ENCODE results near the gene GRIN2A. TPM values are rescaled to one million over a fixed set of nuclear protein-coding genes. Genes with fewer than 3 reads are reported as not detected.

The GRIN2A gene
- total and polyA plus RNA-seq, 5 donors, result 2.1 to 7.6 (median 4.5) TPM

GRCh38 chr16:9761870-9762269 is 420.4 kb downstream of the GRIN2A start:
- H3K4me1 ChIP-seq (ENCODE audit: control insufficient read depth, insufficient read depth, low read length), result peaks cover 2% of the 10 kb centered on the region
- ATAC-seq (no peak), DNase-seq (no peak)
- no peaks in the 10 kb centered on the region for H3K27me3 ChIP-seq (ENCODE audit: control insufficient read depth, insufficient read depth)
- intact Hi-C loops (cut with DNase I), result no loop called here
- no peak overlapping the region for H3K27ac ChIP-seq (ENCODE audit: low read length)
- no peak overlapping the region for H3K4me3 ChIP-seq (ENCODE audit: low read length)
- 85% methylated on average over 6 of the region's 6 CpGs for WGBS
- H3K9me3 ChIP-seq (ENCODE audit: control insufficient read depth, low read length), result no peaks in the 10 kb centered on the region

GRCh38 chr16:9757687-9758086 is 424.5 kb downstream of the GRIN2A start:
- Histone ChIP-seq H3K4me1 (ENCODE audit: control insufficient read depth, insufficient read depth, low read length) (no peaks in the 10 kb centered on the region), H3K4me3 (ENCODE audit: low read length) (no peak overlapping the region), H3K27ac (ENCODE audit: low read length) (no peak overlapping the region), H3K27me3 (ENCODE audit: control insufficient read depth, insufficient read depth) (no peaks in the 10 kb centered on the region), H3K9me3 (ENCODE audit: control insufficient read depth, low read length) (no peaks in the 10 kb centered on the region)
- intact Hi-C loops (cut with DNase I), result no loop called here
- DNase-seq (no peak), ATAC-seq (no peak)
- WGBS, result 64% methylated on average over 4 of the region's 4 CpGs

- WGBS, result 89% methylated on average over 4 of the region's 4 CpGs
- DNase-seq (no peak), ATAC-seq (no peak)
- no peaks in the 10 kb centered on the region for H3K27me3 ChIP-seq (ENCODE audit: control insufficient read depth, insufficient read depth)
- H3K27ac ChIP-seq (ENCODE audit: low read length), result no peak overlapping the region
- no peaks in the 10 kb centered on the region for H3K4me1 ChIP-seq (ENCODE audit: control insufficient read depth, insufficient read depth, low read length)
- no peak overlapping the region for H3K4me3 ChIP-seq (ENCODE audit: low read length)
- intact Hi-C loops (cut with DNase I), result no loop called here
- H3K9me3 ChIP-seq (ENCODE audit: control insufficient read depth, low read length), result no peaks in the 10 kb centered on the region
Measured at GRCh38 chr16:9756434-9756833, 425.8 kb downstream of the GRIN2A start.

- Histone ChIP-seq H3K9me3 (ENCODE audit: control insufficient read depth, low read length) (no peaks in the 10 kb centered on the region), H3K27ac (ENCODE audit: low read length) (no peak overlapping the region), H3K4me1 (ENCODE audit: control insufficient read depth, insufficient read depth, low read length) (no peaks in the 10 kb centered on the region), H3K27me3 (ENCODE audit: control insufficient read depth, insufficient read depth) (no peaks in the 10 kb centered on the region), H3K4me3 (ENCODE audit: low read length) (no peak overlapping the region)
- DNase-seq (no peak), ATAC-seq (peak; percentile 40 to 45)
- intact Hi-C loops (cut with DNase I), result no loop called here
- 32% methylated on average over 4 of the region's 4 CpGs for WGBS
Measured at GRCh38 chr16:9755081-9755480, 427.1 kb downstream of the GRIN2A start.

- no peak for DNase-seq
- intact Hi-C loops (cut with DNase I), result no loop called here
- no peaks in the 10 kb centered on the region for H3K27me3 ChIP-seq (ENCODE audit: control insufficient read depth, insufficient read depth)
- no peaks in the 10 kb centered on the region for H3K4me1 ChIP-seq (ENCODE audit: control insufficient read depth, insufficient read depth, low read length)
- ATAC-seq, result no peak
- no peak overlapping the region for H3K4me3 ChIP-seq (ENCODE audit: low read length)
- no peaks in the 10 kb centered on the region for H3K9me3 ChIP-seq (ENCODE audit: control insufficient read depth, low read length)
- H3K27ac ChIP-seq (ENCODE audit: low read length), result no peak overlapping the region
Measured at GRCh38 chr16:9741776-9742175, 440.5 kb downstream of the GRIN2A start.

- WGBS, result 68% methylated on average over 6 of the region's 6 CpGs
- no peaks in the 10 kb centered on the region for H3K27me3 ChIP-seq (ENCODE audit: control insufficient read depth, insufficient read depth)
- H3K4me3 ChIP-seq (ENCODE audit: low read length), result no peak overlapping the region
- no peak for ATAC-seq
- no peak overlapping the region for H3K27ac ChIP-seq (ENCODE audit: low read length)
- H3K4me1 ChIP-seq (ENCODE audit: control insufficient read depth, insufficient read depth, low read length), result no peaks in the 10 kb centered on the region
- no peaks in the 10 kb centered on the region for H3K9me3 ChIP-seq (ENCODE audit: control insufficient read depth, low read length)
- DNase-seq, result no peak
- intact Hi-C loops (cut with DNase I), result no loop called here
Measured at GRCh38 chr16:9739301-9739700, 442.9 kb downstream of the GRIN2A start.

GRCh38 chr16:9738690-9739089 is 443.5 kb downstream of the GRIN2A start:
- intact Hi-C loops (cut with DNase I), result no loop called here
- no peak for DNase-seq
- no peak for ATAC-seq
- H3K9me3 ChIP-seq (ENCODE audit: control insufficient read depth, low read length), result no peaks in the 10 kb centered on the region
- 85% methylated on average over 6 of the region's 6 CpGs for whole genome bisulfite sequencing
- H3K4me1 ChIP-seq (ENCODE audit: control insufficient read depth, insufficient read depth, low read length), result no peaks in the 10 kb centered on the region
- no peak overlapping the region for H3K4me3 ChIP-seq (ENCODE audit: low read length)
- H3K27ac ChIP-seq (ENCODE audit: low read length), result no peak overlapping the region
- H3K27me3 ChIP-seq (ENCODE audit: control insufficient read depth, insufficient read depth), result no peaks in the 10 kb centered on the region

GRCh38 chr16:9736547-9736946 is 445.7 kb downstream of the GRIN2A start:
- WGBS, result 71% methylated on average over 5 of the region's 5 CpGs
- no peak for DNase-seq
- no peaks in the 10 kb centered on the region for H3K9me3 ChIP-seq (ENCODE audit: control insufficient read depth, low read length)
- H3K4me3 ChIP-seq (ENCODE audit: low read length), result no peak overlapping the region
- no peak overlapping the region for H3K27ac ChIP-seq (ENCODE audit: low read length)
- no peak for ATAC-seq
- H3K4me1 ChIP-seq (ENCODE audit: control insufficient read depth, insufficient read depth, low read length), result no peaks in the 10 kb centered on the region
- intact Hi-C loops (cut with DNase I), result no loop called here
- H3K27me3 ChIP-seq (ENCODE audit: control insufficient read depth, insufficient read depth), result no peaks in the 10 kb centered on the region

- intact Hi-C loops (cut with DNase I), result no loop called here
- DNase-seq, result no peak
- H3K4me3 ChIP-seq (ENCODE audit: low read length), result no peak overlapping the region
- H3K27ac ChIP-seq (ENCODE audit: low read length), result no peak overlapping the region
- no peak for ATAC-seq
- no peaks in the 10 kb centered on the region for H3K27me3 ChIP-seq (ENCODE audit: control insufficient read depth, insufficient read depth)
- no peaks in the 10 kb centered on the region for H3K9me3 ChIP-seq (ENCODE audit: control insufficient read depth, low read length)
- no peaks in the 10 kb centered on the region for H3K4me1 ChIP-seq (ENCODE audit: control insufficient read depth, insufficient read depth, low read length)
Measured at GRCh38 chr16:9723136-9723535, 459.1 kb downstream of the GRIN2A start.

GRCh38 chr16:9713907-9714306 is 468.3 kb downstream of the GRIN2A start:
- intact Hi-C loops (cut with DNase I), result no loop called here
- H3K4me1 ChIP-seq (ENCODE audit: control insufficient read depth, insufficient read depth, low read length), result no peaks in the 10 kb centered on the region
- H3K27me3 ChIP-seq (ENCODE audit: control insufficient read depth, insufficient read depth), result no peaks in the 10 kb centered on the region
- WGBS, result 61% methylated on average over 6 of the region's 6 CpGs
- H3K27ac ChIP-seq (ENCODE audit: low read length), result no peak overlapping the region
- DNase-seq, result no peak
- no peaks in the 10 kb centered on the region for H3K9me3 ChIP-seq (ENCODE audit: control insufficient read depth, low read length)
- ATAC-seq, result peak in 1 of 2 donors; percentile 84
- H3K4me3 ChIP-seq (ENCODE audit: low read length), result no peak overlapping the region

- 61% methylated on average over 1 of the region's 1 CpG for WGBS
- intact Hi-C loops (cut with DNase I), result no loop called here
- no peak overlapping the region for H3K27ac ChIP-seq (ENCODE audit: low read length)
- no peak for DNase-seq
- no peaks in the 10 kb centered on the region for H3K4me1 ChIP-seq (ENCODE audit: control insufficient read depth, insufficient read depth, low read length)
- no peak for ATAC-seq
- no peak overlapping the region for H3K4me3 ChIP-seq (ENCODE audit: low read length)
- H3K9me3 ChIP-seq (ENCODE audit: control insufficient read depth, low read length), result no peaks in the 10 kb centered on the region
- H3K27me3 ChIP-seq (ENCODE audit: control insufficient read depth, insufficient read depth), result no peaks in the 10 kb centered on the region
Measured at GRCh38 chr16:9713156-9713555, 469.1 kb downstream of the GRIN2A start.

GRCh38 chr16:9708972-9709620 is 473.1 kb downstream of the GRIN2A start:
- DNase-seq (no peak), ATAC-seq (no peak)
- Histone ChIP-seq H3K4me3 (ENCODE audit: low read length) (no peak overlapping the region), H3K4me1 (ENCODE audit: control insufficient read depth, insufficient read depth, low read length) (no peaks in the 10 kb centered on the region), H3K27me3 (ENCODE audit: control insufficient read depth, insufficient read depth) (no peaks in the 10 kb centered on the region), H3K9me3 (ENCODE audit: control insufficient read depth, low read length) (no peaks in the 10 kb centered on the region), H3K27ac (ENCODE audit: low read length) (no peak overlapping the region)
- intact Hi-C loops (cut with DNase I), result no loop called here
- 43% methylated on average over 5 of the region's 5 CpGs for WGBS

Data from right cardiac atrium (tissue), 5 donors.